Cardiac muscle cell (in vitro differentiated cells and primary cell): ENCODE results near the gene APOBR. TPM values are rescaled to one million over a fixed set of nuclear protein-coding genes. Genes with fewer than 3 reads are reported as not detected.
A peak's percentile ranks its signal among the peaks of the same experiment; 100 is the strongest.
"Not testable (repeated sequence)": the region's sequence is repeated elsewhere in the genome, so short reads cannot be mapped to it uniquely, and the experiment has no call there.

Experiments used
- DNase-seq, 2 donors: peaks; one replicate each; pipeline versions ENCODE4 v3.0.0 to v3.0.0-alpha.2; 2010 to 2017; ENCODE audit warnings: low read depth in 1 of 2, low spot score in 1 of 2
- H3K27ac ChIP-seq: fragments of 200-600 bp; sonication (generic); 2 replicates; pipeline ENCODE4 v1.5.1; 2016
- H3K27me3 ChIP-seq: fragments of 200-600 bp; sonication (generic); 2 replicates; pipeline ENCODE4 v1.6.0; 2016; ENCODE audit warnings: control low read depth
- H3K36me3 ChIP-seq: fragments of 200-600 bp; sonication (generic); 2 replicates; pipeline ENCODE4 v1.5.1; 2016; ENCODE audit warnings: control low read depth
- H3K4me1 ChIP-seq: fragments of 200-600 bp; sonication (generic); 2 replicates; pipeline ENCODE4 v1.8.1; 2017; ENCODE audit warnings: low read depth, mild to moderate bottlenecking, mixed run types
- H3K4me3 ChIP-seq: fragments of 200-600 bp; sonication (generic); 2 replicates; pipeline ENCODE4 v1.5.1; 2016; ENCODE audit warnings: mild to moderate bottlenecking
- H3K9me3 ChIP-seq: fragments of 200-600 bp; sonication (generic); 2 replicates; pipeline ENCODE4 v1.5.1; 2017; ENCODE audit warnings: low read depth, mild to moderate bottlenecking, control low read depth
- CTCF ChIP-seq: IDR thresholded peaks from 2 replicates; pipeline ENCODE4 v1.5.1; 2012; ENCODE audit warnings: low read depth, mild to moderate bottlenecking, low read length
- polyA plus RNA-seq: library from polyadenylated mRNA; unstranded; fragments of >200 nt; fragmentation: Nextera tagmentation; extraction: Ambion mirVana; gene quantifications from 2 replicates; pipeline ENCODE4 v1.2.1, GENCODE V29; 2016
- total RNA-seq: library from RNA; depleted of rRNA; stranded (reverse); fragments of >200 nt; gene quantifications from 2 replicates; pipeline ENCODE4 v1.2.3, GENCODE V29; 2016

APOBR gene
- total and polyA plus RNA-seq, 2 experiments from 2014 or later = 0.39 TPM; not detected in 1

DNA sequence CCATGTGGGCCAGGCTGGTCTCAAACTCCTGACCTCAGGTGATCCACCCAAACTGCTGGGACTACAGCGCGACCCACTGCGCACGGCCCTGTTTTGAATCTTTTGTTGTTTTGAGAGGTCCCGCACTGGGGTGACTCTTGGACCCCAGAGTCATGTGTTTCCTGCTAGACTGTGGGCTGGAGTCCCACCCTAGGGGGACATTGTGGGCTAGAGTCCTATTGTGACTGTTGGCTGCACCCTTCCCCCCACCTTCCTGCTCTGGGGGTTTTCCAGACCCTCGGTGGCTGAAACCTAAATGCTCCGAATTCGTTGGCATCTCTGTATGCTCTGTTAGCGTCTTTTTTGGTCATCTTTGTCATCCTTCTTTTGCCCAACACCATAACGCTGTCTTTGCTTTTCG is 28.3 kb downstream of the APOBR start:
- H3K27ac ChIP-seq = no peak overlapping the region
- no peaks in the 10 kb centered on the region for H3K4me1 ChIP-seq
- no peak for DNase-seq
- no peaks in the 10 kb centered on the region for H3K9me3 ChIP-seq
- no peaks in the 10 kb centered on the region for H3K27me3 ChIP-seq
- no peak for TF ChIP-seq CTCF
- no peak overlapping the region for H3K4me3 ChIP-seq
- no peaks in the 10 kb centered on the region for H3K36me3 ChIP-seq

- peak in 1 of 2 donors; percentile 16 for DNase-seq
Measured at GRCh38 chr16:28524681-28525171, 30.3 kb downstream of the APOBR start.

DNA sequence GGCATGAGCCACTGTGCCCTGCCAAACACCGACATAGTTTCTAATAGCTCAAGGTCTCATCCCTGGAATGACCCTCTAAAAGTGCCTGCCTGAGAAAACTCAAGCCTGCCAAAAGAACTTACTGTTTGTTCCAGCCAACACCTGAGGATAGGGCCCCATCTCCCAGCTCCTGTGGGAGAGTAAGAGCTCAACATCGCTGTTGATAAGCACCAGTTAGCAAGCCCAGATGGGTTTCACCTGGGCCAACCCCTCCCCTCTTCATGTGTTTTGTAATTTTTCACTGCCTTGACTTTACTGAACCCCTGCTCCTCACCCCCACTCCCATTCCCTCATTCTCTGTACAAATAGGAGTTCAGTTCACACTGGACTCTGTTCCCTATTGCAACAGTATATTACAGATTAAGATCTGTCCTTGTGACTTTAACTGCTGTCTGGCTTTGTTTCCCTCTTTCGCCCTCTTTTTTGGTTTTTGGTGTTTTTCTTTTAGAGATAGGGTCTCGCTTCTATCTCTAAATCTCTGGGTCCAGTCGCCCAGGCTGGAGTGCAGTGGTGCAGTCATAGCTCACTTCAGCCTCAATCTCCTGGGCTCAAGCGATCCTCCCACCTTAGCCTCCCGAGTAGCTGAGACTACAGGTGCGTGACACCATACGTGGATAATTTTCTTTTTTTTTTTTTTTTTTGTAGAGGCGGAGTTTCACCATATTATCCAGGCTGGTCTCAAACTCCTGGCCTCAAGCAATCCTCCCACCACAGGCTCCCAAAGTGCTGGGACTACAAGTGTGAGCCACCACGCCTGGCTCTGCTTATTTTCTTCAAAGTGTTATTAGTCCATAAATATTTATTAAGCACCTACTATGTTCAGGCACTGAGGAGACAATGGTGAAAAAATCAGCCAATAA is 32.0 kb downstream of the APOBR start:
- DNase-seq = no peak
- TF ChIP-seq CTCF = no peak
- no peaks in the 10 kb centered on the region for H3K36me3 ChIP-seq
- no peak overlapping the region for H3K4me3 ChIP-seq
- no peak overlapping the region for H3K27ac ChIP-seq
- no peaks in the 10 kb centered on the region for H3K27me3 ChIP-seq
- H3K4me1 ChIP-seq = no peaks in the 10 kb centered on the region
- H3K9me3 ChIP-seq = no peaks in the 10 kb centered on the region

More at GRCh38 chr16:28524681-28525171, 30.3 kb downstream of the APOBR start:
- no peaks in the 10 kb centered on the region for H3K36me3 ChIP-seq
- no peak for TF ChIP-seq CTCF
- H3K9me3 ChIP-seq = no peaks in the 10 kb centered on the region
- no peak overlapping the region for H3K4me3 ChIP-seq
- H3K27me3 ChIP-seq = no peaks in the 10 kb centered on the region
- no peaks in the 10 kb centered on the region for H3K4me1 ChIP-seq
- H3K27ac ChIP-seq = no peak overlapping the region

DNA sequence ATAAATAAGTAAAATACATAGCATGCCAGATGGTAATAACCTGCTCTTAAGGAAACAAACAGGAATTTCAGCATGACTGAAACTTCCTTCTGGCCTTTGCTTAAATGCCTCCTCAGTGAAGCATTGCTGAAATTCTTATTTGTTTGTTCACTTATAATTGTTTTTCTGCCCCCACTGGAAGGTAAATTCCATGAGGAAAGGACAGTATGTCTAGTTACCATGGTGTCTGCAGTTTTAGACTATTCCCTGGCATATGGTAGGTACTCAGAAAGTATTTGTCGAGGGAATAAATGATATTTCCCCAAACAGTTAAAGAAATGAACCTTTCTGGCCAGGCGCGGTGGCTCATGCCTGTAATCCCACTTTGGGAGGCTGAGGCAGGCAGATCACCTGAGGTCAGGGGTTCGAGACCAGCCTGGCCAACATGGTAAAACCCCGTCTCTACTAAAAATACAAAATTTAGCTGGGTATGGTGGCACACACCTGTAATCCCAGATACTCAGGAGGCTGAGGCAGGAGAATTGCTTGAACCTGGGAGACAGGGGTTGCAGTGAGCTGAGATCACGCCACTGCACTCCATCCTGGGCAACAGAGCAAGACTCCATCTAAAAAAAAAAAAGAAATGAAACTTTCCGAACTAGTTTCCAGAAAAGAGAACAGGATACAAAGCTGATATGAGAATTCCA is 32.8 kb downstream of the APOBR start:
- not testable (repeated sequence) for H3K4me3 ChIP-seq, H3K27ac ChIP-seq, H3K27me3 ChIP-seq

GRCh38 chr16:28527985-28528384 is 33.5 kb downstream of the APOBR start:
- no peak for DNase-seq
- no peaks in the 10 kb centered on the region for H3K27me3 ChIP-seq
- H3K4me3 ChIP-seq = no peak overlapping the region
- no peak overlapping the region for H3K27ac ChIP-seq
- H3K9me3 ChIP-seq = no peaks in the 10 kb centered on the region
- TF ChIP-seq CTCF = no peak
- H3K4me1 ChIP-seq = no peaks in the 10 kb centered on the region
- H3K36me3 ChIP-seq = no peaks in the 10 kb centered on the region

More for the DNA sequence above, 32.8 kb downstream of the APOBR start:
- not testable (repeated sequence) for DNase-seq, H3K9me3 ChIP-seq, H3K36me3 ChIP-seq, H3K4me1 ChIP-seq

- H3K36me3 ChIP-seq = no peaks in the 10 kb centered on the region
- H3K4me3 ChIP-seq = no peak overlapping the region
- H3K9me3 ChIP-seq = no peaks in the 10 kb centered on the region
- no peak for TF ChIP-seq CTCF
- H3K27me3 ChIP-seq = no peaks in the 10 kb centered on the region
- DNase-seq = no peak
- no peak overlapping the region for H3K27ac ChIP-seq
- no peaks in the 10 kb centered on the region for H3K4me1 ChIP-seq
Measured at GRCh38 chr16:28528463-28528867, 34.0 kb downstream of the APOBR start.
